ENCODE measurements around the gene LGR6.
"Not testable (repeated sequence)": the region's sequence is repeated elsewhere in the genome, so short reads cannot be mapped to it uniquely, and the experiment has no call there.

LGR6 gene

GRCh38 chr1:202161151-202162046 is 32.2 kb upstream of the LGR6 start:
- no peak for DNase-seq

GRCh38 chr1:202162047-202162417 is 31.6 kb upstream of the LGR6 start:
- no peak for DNase-seq

GRCh38 chr1:202162418-202163280 is 30.9 kb upstream of the LGR6 start:
- DNase-seq = no peak

GRCh38 chr1:202163281-202164270 is 30.0 kb upstream of the LGR6 start:
- DNase-seq = no peak

- DNase-seq = no peak
These were observed 29.1 kb upstream of the LGR6 start for GRCh38 chr1:202164271-202165037.

GRCh38 chr1:202165267-202165941 is 28.2 kb upstream of the LGR6 start:
- no peak for DNase-seq

GRCh38 chr1:202165942-202166843 is 27.4 kb upstream of the LGR6 start:
- no peak for DNase-seq

GRCh38 chr1:202167054-202167453 is 26.5 kb upstream of the LGR6 start:
- DNase-seq = not testable (repeated sequence)

GRCh38 chr1:202167708-202168415 is 25.7 kb upstream of the LGR6 start:
- peak; percentile 31 for DNase-seq

GRCh38 chr1:202168861-202169260 is 24.7 kb upstream of the LGR6 start:
- DNase-seq = no peak

GRCh38 chr1:202170726-202171125 is 22.9 kb upstream of the LGR6 start:
- DNase-seq = no peak

- no peak for DNase-seq
These were observed 22.1 kb upstream of the LGR6 start for GRCh38 chr1:202171292-202172014.

GRCh38 chr1:202172015-202172355 is 21.6 kb upstream of the LGR6 start:
- no peak for DNase-seq

GRCh38 chr1:202173993-202174392 is 19.6 kb upstream of the LGR6 start:
- no peak for DNase-seq

GRCh38 chr1:202176949-202177927 is 16.4 kb upstream of the LGR6 start:
- no peak for DNase-seq

GRCh38 chr1:202179828-202180750 is 13.5 kb upstream of the LGR6 start:
- no peak for DNase-seq

All from fibroblast of skin of right biceps (primary cell).